Right atrium auricular region (tissue), 2 donors: Measurements from ENCODE around the gene SMG9. TPM values are rescaled to one million over a fixed set of nuclear protein-coding genes. Genes with fewer than 3 reads are reported as not detected.
A peak's percentile ranks its signal among the peaks of the same experiment; 100 is the strongest.
"Not testable (repeated sequence)": the region's sequence is repeated elsewhere in the genome, so short reads cannot be mapped to it uniquely, and the experiment has no call there.

Experiments used
- DNase-seq: peaks from one replicate; pipeline ENCODE4 v3.0.0-alpha.2; 2019; ENCODE audit warnings: low spot score
- H3K27ac ChIP-seq, 2 donors: fragments of 200-600 bp; sonication (generic); 1 replicate in 1 of 2; 2 replicates in 1 of 2; pipeline ENCODE4 v1.5.1; 2016 to 2019
- H3K27me3 ChIP-seq, 2 donors: fragments of 200-600 bp; sonication (generic); one replicate each; pipeline versions ENCODE4 v1.5.1 to v1.6.0; 2017 to 2019
- H3K36me3 ChIP-seq: fragments of 200-600 bp; sonication (generic); one replicate; pipeline ENCODE4 v1.5.1; 2016
- H3K4me1 ChIP-seq, 2 donors: fragments of 200-600 bp; sonication (generic); one replicate each; pipeline versions ENCODE4 v1.5.1 to v1.6.0; 2017 to 2019
- H3K4me3 ChIP-seq, 2 donors: fragments of 200-600 bp; sonication (generic); 1 replicate in 1 of 2; 2 replicates in 1 of 2; pipeline ENCODE4 v1.5.1; 2017 to 2019; ENCODE audit warnings: mild to moderate bottlenecking in 1 of 2, moderate library complexity in 1 of 2
- H3K9me3 ChIP-seq, 2 donors: fragments of 200-600 bp; sonication (generic); one replicate each; pipeline ENCODE4 v1.5.1; 2019
- CTCF ChIP-seq, 2 donors: fragments of 200-600 bp; sonication (generic); IDR thresholded peaks; one replicate each; pipeline ENCODE4 v1.5.1; 2019; ENCODE audit warnings: antibody characterized with exemption in 2 of 2
- total RNA-seq, 2 donors: library from RNA; depleted of rRNA; stranded (reverse); fragments of >200 nt; gene quantifications; one replicate each; pipeline ENCODE4 v1.1.0, GENCODE V29; 2016

The SMG9 gene
- total RNA-seq, 2 donors from 2014 or later, result 8.0 to 11.0 TPM

DNA sequence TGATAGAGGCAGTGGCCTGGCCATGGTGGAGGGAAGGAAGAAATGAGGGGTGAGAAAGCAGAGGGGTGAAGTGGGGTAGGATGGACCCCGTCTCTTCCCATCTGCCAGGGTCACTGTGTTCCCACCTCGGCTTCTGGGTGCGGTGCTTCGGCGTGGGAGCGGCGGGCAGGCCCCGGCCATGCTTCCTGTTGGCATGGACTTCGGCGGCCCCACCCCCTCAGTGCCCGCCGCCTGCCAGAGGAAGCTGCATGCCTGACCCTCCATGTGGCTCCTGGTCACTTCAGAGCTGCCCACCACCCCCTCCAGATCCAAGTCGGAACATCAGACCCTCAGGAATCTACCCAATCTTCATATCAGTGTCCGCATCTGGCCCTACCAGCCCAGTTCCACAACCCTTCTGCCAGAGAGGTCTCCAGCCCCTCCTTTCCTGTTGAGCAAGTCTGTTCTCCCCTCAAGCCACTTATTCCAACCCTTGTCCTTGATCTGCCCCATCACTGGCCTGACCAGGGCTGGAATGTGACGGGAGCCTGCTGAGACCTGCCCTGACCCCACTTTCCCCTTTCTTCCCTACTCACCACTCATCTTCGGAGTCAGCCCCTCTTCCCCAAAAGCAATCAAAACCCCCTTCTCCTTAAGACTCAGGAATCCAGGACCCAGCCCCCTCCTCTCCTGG is 24.5 kb upstream of the SMG9 start:
- Histone ChIP-seq H3K4me1 (peaks cover 0 to 11% of the 10 kb centered on the region in 2 donors), H3K27ac (peak overlapping the region in 1 of 2 donors; percentile 11)
- no peak for DNase-seq

DNA sequence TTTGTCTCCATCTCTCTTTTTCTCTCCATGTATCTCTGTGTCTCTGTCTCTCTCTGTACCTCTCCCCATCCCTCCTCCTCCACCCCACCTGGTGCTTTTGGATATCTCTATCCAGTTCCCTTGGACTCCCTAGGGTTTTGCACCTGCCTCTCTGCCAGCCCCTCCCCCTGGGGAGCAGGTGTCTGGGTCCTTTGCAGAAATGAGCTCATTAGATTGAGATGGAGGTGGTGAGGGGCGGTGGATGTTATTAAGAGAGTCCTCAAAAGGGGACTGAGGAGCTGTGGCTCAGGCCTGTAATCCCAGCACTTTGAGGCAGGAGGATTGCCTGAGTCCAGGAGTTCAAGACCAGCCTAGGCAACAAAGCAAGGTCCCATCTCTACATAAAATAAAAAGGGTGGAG is 23.9 kb upstream of the SMG9 start:
- no peak for TF ChIP-seq CTCF (IDR thresholded peaks at IDR 0.05)
- no peaks in the 10 kb centered on the region for H3K27me3 ChIP-seq
- no peak overlapping the region for H3K4me3 ChIP-seq
- no peak for DNase-seq
- no peaks in the 10 kb centered on the region for H3K9me3 ChIP-seq
- peaks cover 0 to 17% of the 10 kb centered on the region in 2 donors for H3K4me1 ChIP-seq
- no peak overlapping the region for H3K27ac ChIP-seq
- no peaks in the 10 kb centered on the region for H3K36me3 ChIP-seq

More for the DNA sequence above, 24.5 kb upstream of the SMG9 start:
- Histone ChIP-seq H3K36me3 (no peaks in the 10 kb centered on the region), H3K4me3 (no peak overlapping the region), H3K27me3 (no peaks in the 10 kb centered on the region), H3K9me3 (no peaks in the 10 kb centered on the region)
- TF ChIP-seq CTCF (IDR thresholded peaks at IDR 0.05), result no peak

GRCh38 chr19:43777163-43777695 is 22.5 kb upstream of the SMG9 start:
- H3K27ac ChIP-seq, result no peak overlapping the region
- no peaks in the 10 kb centered on the region for H3K9me3 ChIP-seq
- no peak for DNase-seq
- no peaks in the 10 kb centered on the region for H3K27me3 ChIP-seq
- no peak overlapping the region for H3K4me3 ChIP-seq
- TF ChIP-seq CTCF (IDR thresholded peaks at IDR 0.05), result no peak
- no peaks in the 10 kb centered on the region for H3K36me3 ChIP-seq
- H3K4me1 ChIP-seq, result peaks cover 0 to 17% of the 10 kb centered on the region in 2 donors

- no peak overlapping the region for H3K27ac ChIP-seq
- H3K36me3 ChIP-seq, result no peaks in the 10 kb centered on the region
- DNase-seq, result no peak
- H3K27me3 ChIP-seq, result no peaks in the 10 kb centered on the region
- no peak for TF ChIP-seq CTCF (IDR thresholded peaks at IDR 0.05)
- peaks cover 0 to 17% of the 10 kb centered on the region in 2 donors for H3K4me1 ChIP-seq
- H3K4me3 ChIP-seq, result no peak overlapping the region
- no peaks in the 10 kb centered on the region for H3K9me3 ChIP-seq
These were observed 21.5 kb upstream of the SMG9 start for GRCh38 chr19:43776286-43776685.

GRCh38 chr19:43775299-43775890 is 20.6 kb upstream of the SMG9 start:
- H3K4me3 ChIP-seq, result no peak overlapping the region
- H3K36me3 ChIP-seq, result no peaks in the 10 kb centered on the region
- H3K4me1 ChIP-seq, result peaks cover 0 to 17% of the 10 kb centered on the region in 2 donors
- no peaks in the 10 kb centered on the region for H3K27me3 ChIP-seq
- DNase-seq, result no peak
- no peak overlapping the region for H3K27ac ChIP-seq
- no peak for TF ChIP-seq CTCF (IDR thresholded peaks at IDR 0.05)
- H3K9me3 ChIP-seq, result no peaks in the 10 kb centered on the region

DNA sequence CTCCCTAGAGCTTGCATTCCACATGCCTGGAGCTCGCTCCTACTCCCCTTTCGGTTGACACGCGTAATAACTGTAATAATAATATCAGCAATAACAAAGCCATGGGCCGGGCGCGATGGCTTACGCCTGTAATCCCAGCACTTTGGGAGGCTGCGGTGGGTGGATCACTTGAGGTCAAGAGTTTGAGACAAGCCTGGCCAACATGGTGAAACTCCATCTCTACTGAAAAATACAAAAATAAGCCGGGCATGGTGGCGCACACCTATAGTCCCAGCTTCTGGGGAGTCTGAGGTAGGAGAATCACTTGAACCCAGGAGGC is 20.1 kb upstream of the SMG9 start:
- not testable (repeated sequence) for H3K36me3 ChIP-seq, H3K27ac ChIP-seq, H3K27me3 ChIP-seq, DNase-seq, H3K9me3 ChIP-seq
- Histone ChIP-seq H3K4me1 (peaks cover 0 to 17% of the 10 kb centered on the region in 2 donors), H3K4me3 (peak overlapping the region in 1 of 2 donors; percentile 39)
